Eye (tissue), 1 donor: ENCODE results near the gene CDT1.
"Not testable (repeated sequence)": the region's sequence is repeated elsewhere in the genome, so short reads cannot be mapped to it uniquely, and the experiment has no call there.

ENCODE experiments used
- DNase-seq: peaks from one replicate; pipeline ENCODE4 v3.0.0-alpha.2; 2015

The CDT1 gene

DNA sequence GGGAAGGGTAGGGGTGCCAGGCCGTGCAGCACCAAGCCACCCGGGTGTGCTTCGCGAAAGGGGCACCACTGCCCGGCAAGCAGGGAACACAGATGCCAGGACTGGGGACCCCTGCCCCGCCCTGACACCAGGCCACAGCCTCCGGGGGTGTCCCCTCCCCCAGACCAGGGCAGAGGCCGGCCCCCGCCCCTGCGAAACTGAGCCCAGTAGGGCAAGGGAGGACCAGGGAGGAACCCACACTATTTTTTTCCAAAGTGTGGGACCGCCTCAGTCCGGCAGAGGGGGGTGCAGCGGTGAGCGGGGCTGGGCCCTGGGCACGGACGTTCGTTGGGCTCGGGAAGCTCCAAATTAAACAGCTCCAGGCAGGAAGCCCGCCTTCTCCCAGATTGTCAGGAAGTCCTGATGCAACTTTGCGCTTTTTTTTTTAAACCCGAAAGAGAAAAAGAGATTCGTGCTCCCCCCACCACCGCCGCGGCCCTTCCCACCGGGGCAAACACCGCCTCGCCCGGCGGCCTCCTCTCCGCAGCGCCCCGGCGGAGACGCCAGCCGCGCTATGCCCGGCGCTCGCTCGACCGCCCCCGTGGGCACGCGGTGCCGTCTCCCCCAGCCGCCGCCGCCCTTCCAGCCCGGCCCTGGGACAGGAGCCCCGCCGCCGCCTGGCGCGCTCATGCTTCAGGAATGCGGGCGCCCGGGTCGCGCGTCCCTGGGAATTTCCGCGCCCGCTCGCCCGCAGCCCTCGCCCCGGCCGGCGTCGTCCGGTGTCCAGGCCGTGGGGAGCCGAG lies 19.3 kb upstream of the CDT1 start:
- peak; percentile 80 for DNase-seq

DNA sequence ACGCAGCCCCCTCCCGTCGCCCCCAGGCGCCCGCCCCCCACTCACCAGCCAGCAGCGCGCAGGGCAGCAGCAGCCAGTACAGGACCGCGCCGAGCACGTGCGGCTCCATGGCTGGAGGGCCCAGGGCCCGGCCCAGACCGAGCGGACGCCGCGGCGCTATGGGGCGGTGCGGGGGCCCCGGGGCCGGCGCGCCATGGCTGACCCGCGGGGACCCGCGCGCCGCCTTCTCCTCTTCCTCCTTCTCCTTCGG lies 18.8 kb upstream of the CDT1 start:
- DNase-seq = no peak

DNA sequence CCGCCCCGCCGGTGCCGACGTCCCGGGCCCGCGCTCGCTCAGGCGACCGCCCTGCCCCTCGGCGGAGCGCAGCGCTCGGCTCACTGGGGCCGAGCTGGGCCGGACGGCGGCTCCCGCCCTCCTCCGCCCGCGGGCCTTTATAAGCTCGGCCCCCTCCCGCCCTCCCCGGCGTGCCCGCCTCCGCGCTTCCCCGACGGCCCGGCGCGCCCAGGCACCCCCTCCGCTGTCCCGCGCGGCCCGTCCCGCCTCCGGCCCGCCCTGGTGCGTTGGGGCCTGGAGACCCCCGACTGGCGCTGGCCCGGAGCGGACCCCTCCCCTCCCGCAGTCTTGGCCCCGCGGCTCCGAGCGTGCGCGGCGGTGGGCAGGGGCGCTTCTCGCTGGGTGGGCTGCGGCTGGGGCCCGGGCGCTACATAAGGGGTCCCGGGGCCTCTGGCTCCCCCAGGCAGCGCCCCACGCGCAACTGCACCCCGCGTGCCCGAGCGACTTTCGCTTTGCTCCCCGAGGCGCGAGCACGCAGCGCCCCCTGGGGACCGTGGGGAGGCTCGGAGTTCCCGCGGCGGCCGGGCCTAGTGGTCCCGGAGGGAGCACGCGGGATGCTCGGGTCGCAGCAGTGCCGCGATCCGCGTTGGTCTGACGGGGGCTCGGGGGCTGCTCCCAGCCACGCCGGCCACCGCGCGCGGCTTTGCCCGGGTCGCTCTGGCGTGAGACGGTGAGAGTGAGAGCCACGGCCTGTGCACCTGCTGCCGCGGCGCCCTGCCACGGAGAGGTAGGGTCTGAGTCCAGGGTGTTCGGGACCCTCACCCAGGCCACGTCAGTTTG lies 18.3 kb upstream of the CDT1 start, which contains the start of gene PIEZO1:
Gene PIEZO1 (minus strand): TSS at position 115 of the 819 bp plus-strand sequence. CDS start 256 bp downstream, outside the sequence.
- peak; percentile 75 for DNase-seq

DNA sequence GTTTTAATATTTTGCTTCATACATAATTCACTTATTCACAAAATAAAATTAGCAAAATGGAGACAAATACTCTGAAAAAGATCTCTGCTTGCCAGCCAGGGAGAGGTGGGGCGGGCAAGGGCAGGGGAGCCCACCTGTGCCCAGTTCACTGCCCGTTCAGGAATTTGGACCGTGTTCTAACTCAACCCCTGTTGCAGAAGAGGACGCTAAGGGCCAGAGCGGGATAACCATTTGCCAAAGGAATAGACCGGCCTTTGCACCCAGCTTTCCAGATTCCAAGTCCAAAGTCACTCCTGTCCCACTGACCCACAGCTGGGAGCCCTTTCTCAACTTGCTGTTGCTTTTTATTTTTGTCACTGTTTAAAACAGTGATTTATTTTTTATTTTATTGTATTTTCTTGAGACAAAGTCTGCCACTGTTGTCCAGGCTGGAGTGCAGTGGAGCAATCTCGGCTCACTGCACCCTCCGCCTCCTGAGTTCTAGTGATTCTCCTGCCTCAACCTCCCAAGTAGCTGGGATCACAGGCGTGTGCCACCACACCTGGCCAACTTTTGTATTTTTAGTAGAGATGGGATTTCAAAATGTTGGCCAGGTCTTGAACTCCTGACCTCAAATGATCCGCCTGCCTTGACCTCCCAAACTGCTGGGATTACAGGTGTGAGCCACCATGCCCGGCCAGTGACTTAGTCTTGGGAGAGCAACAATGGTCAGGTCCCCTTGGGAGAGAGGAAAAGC lies 15.8 kb upstream of the CDT1 start:
- DNase-seq = no peak

DNA sequence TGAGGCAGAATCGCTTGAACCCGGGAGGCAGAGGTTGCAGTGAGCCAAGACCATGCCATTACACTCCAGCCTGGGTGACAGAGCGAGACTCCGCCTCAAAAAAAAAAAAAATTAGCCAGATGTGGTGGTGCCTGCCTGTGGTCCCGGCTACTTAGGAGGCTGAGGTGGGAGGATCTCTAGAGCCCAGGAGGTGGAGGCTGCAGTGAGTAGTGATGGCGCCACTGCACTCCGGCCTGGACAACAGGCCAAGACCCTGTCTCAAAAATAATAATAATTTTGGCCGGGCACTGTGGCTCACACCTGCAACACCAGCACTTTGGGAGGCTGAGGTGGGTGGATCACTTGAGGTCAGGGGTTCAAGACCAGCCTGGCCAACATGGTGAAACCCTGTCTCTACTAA lies 14.8 kb upstream of the CDT1 start:
- DNase-seq = not testable (repeated sequence)

DNA sequence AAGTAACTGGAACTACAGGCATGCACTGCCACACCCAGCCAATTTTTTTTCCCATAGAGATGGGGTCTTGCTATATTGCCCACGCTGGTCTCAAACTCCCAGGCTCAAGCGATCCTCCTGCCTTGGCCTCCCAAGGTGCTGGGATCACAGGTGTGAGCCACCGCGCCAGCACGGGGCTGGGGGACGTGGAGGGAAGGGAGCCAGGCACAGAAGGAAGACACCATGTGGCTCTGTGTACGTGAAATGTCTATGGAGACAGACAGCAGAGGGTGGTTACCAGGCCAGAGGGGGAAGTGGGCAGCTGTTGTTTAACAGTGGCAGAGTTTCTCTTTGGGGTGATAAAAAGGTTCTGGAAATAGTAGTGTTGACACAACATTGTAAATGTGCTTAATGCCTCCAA lies 14.0 kb upstream of the CDT1 start:
- DNase-seq = no peak

DNA sequence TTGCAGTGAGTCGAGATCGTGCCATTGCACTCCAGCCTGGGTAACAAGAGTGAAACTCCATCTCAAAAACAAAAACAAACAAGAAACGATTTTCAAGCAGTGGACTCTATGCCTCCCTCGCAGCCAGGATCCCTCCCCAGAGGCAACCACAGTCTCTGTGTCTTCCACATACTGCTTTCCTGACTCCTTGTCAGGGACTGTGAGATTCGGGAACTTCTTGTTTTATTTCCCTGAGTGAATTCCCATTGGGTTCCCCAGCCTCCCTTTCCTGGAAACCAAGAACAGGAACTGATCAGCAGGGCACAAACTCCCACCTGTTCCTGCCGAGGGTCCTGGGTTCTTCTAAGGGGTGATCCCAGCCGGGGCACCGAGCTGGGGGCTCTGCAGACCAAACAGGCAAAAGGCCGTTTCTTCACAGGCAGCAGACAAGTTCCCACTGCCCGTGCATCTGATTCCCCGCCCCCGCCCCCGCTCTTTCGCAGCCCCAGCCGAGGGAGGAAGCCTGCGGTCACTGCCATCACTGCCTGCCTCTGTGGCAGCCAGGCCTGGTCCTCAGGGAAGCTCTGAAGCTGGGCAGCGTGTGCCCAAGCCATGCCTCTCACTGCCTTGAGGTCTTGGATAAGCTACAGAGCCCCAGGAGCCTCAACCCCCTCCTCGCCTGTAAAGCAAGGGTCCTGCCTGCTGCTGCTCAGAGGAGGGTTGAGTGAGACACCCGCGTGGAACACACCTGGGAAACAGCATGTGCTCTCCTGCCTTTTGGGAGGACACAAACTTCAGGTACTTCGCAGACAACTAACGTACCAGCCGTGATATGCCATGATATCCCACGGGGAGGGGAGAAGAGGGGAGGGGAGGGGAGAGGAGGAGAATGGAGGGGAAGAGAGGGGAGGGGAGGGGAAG lies 13.0 kb upstream of the CDT1 start:
- DNase-seq = no peak

DNA sequence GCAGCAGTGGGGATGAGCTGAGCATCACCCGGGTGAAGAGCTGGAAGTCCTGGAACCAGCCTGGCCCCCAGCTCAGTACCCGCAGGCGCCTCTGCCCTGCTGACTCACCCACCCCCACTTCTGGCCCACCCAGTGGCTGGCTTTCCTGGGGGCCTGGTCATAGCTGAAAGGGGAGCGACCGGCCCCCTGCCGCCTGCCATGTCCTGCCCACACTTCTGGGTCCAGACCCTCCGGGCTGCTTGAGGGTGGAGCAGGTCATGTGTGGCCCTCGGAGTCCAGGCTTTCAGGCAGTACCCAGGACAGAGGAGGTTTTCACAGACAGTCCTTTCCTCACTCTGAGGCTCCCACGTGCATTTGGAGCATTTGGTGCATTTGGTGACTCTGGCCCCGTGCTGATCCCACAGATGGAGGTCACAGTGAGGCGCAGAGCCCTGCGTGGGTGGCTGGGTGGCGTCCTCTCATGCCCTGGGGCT lies 11.5 kb upstream of the CDT1 start:
- no peak for DNase-seq

DNA sequence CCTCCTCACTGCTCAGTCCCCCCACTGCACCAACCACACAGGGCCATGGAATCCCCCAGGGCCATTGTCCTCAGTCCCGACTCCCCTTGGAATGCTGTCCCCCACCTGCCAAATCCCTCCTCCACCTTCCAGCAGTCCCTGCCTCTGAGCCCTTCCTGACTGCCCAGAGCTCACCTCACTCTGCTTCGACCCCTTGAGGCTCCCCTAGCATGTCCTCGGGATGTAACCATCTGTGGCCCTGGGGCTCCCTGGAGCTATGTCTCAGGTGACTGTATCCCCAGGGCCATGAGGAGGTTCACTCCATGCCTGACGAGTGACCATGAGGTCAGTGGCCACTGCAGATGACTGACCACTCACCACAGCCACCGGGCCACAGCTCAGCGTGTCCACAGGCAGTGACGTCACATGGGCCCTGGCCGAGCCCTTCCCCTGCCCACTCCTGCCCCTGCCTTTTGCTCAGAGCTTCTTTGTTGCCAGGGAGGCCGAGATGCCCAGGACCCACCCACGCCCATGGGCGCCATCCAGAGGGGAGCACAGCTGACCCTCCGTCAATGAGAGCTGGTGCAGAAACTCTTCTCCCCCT lies 10.8 kb upstream of the CDT1 start:
- DNase-seq = no peak

DNA sequence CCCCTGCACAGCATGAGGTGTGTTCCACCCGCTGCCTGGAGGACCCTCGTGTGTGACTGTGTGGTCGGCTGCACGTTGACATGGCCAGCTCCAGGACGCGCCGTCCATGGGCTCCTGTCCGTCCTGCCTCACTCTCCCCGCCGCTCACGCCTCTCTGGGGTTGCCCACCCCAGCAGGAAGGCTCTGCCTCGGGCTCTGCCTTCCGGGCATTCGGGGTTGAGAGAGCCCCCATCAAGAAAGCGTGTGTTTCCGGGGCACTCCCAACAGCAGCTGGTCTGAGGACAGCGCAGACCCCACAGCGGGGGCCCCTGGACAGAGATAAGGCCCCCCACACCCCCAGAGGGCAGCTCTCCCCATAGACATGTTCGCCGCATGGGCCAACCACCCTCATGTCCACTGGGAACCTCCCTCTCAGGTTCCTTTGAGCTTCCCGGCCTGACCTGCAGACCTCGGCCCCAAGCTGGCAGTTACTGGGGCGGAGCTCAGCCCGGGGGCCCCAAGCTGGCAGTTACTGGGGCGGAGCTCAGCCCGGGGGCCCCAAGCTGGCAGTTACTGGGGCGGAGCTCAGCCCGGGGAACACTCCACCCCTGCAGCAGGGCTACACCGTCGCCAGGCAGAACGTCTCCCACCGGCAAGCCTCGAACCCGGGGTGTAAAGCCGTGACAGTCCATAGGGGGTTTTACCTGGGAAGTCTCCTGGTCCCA lies 10.2 kb upstream of the CDT1 start:
- no peak for DNase-seq

DNA sequence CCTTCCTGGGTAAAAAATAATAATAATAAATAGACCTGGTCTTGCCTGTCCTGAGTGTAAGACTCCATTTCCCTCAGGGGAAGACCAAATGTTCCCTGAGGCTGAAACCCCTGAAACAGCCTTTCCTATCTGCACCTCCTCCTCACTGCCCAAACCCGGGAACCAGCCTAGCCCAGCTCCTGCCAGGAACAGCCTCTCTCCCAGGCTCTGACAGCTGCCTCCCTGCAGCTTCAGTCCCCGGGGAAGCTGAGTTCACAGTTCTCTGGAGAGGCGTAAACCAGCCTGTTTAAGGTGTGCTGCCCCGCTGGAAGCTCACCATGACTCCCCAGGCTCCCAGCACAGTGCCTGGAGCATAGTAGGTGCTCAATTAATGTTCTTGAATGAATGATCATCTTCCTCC lies 7.3 kb upstream of the CDT1 start:
- no peak for DNase-seq

DNA sequence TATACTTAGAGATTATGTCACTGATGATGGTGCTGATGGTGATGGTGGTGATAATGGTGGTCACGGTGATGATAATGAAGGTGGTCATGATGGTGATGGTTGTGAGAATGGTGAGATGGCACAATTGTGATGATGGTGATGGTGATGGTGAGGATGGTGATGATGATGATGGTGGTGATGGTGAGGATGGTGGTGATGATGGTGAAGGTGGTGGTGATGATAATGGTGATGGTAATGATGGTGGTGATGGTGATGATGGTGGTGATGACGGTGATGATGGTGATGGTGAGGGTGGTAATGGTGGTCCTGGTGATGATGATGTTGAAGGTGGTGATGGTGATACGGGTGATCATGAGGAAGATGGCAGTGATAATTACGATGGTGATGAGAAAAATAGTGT lies 5.5 kb upstream of the CDT1 start:
- DNase-seq = no peak

DNA sequence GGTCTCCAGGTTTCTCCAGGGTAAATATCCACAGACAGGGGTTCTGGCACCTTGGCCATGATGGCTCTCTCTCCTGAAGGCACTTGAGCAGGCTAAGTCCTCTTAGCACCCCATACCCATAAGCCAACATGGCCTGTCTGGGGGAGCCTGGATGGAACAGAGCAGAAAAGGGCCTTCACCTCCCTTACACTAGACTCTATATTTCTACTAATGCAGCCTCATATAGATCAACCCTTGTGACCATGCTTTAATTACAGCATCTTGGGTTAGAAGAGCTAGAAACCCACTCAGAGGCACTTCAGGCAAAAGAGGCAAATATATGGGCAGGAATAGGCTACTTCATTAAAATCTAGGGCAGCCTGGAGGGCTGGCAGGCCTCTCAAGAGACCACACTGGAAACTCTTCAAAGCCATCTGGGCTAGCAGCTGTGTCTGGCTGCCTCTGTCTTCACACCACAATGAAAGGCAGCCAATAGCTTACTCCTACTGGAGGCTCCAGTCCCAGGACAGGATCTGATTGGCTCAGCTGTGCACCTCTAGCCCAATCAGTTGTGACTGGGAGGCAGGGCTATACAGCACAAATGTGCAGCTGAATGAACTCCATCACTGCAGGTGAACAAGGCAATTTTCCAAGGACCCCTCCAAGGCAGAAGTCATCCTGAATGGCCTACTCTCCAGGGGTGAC lies 4.7 kb upstream of the CDT1 start:
- no peak for DNase-seq

DNA sequence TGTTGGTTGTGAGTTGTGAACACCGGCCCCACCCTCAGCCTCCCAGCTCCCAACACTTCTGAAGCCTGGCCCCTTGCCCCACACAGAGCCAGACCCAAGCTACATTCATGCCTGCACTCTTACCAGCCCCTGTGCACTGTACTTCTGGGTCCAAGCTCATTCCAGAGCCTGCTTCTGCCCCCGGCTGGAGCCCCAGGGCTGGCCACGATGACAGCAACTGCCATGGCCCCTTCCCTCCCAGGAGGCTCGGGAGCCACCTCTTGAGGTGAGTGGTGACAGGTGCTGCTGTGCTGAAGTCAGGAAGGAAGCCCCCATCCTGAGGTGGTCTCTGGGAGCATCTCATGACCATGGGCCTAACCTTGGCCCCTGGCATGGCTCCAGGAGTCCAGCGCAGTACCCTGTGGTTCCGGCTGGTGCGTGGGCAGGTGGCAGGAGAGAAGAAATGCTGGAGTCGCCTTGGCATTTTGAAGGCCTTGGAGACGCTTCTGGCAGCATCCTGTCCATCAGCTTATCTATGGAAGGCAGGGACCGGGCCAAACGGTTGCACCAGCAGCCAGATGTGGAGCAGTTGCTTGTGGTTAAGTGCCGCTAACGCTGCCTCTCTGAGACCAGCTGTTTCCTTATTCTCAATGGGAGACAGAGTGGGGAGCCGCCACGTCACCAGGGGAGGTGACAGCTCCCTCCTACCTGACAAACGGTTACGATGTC lies 3.9 kb upstream of the CDT1 start:
- no peak for DNase-seq

DNA sequence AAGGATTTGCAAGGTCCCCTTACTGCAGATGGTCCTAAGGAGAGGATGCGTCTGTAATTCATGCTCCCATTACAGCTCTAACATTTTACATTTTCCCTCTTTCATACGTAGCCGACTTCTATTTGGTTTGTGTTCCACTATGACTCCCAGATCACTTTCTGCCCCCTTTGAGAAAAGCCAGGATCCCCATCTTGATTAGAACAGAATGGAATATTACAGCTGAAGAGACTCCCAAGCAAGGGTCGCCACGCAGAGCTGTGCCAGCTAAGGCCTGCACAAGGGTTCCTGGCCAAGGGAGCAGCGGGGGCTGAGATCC lies 3.4 kb upstream of the CDT1 start:
- DNase-seq = no peak

DNA sequence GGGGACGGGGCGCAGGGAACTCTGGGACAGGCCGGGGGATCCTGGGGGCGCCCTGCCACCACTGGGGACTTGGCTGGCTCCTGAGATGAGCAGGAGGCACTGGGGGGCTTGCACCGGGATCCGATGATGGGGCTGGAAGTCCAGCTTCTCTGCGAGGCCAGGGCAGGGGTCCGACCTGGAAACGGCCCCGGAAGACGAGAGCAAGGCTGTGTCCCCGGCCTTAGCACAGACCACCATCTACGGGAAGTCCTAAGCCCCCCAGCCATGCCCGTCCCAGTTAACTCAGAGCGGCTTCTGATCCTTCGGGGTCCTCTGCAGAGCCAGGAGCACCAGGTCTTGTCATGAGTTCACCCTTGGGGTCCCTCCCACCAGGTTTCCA lies 573 bp downstream of the CDT1 start:
- no peak for DNase-seq

DNA sequence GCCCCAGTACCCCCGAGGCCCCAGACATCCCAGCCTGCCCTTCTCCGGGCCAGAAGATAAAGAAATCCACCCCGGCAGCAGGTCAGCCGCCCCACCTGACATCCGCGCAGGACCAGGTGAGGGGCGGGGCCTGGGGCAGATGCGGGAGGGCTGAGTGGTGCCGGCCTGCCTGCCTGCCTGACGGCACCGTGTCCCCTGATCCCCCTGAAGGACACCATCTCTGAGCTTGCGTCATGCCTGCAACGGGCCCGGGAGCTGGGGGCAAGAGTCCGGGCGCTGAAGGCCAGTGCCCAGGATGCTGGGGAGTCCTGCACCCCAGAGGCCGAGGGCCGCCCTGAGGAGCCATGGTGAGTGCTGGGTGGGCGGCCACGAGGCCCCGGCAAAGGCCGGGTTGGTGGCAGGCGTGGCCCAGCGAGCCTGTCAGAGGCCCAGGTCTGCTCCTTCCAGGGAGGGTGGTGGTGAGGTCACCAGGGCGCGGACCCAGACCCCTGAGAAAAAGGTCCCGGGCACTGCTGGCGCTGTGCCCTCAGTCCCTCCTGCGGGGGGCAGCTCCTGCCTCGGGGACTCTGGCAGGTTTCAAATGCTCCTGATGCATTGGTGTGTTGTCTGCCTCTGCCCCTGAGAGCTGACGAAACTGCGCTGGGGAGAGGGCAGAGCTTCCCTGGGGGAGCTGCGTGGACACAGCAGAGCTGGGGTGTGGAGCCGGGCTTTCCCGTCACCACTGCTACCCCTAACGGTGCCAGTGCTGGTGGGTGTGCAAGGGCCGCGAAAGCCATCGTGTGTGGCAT lies 1.2 kb downstream of the CDT1 start:
- DNase-seq = no peak

DNA sequence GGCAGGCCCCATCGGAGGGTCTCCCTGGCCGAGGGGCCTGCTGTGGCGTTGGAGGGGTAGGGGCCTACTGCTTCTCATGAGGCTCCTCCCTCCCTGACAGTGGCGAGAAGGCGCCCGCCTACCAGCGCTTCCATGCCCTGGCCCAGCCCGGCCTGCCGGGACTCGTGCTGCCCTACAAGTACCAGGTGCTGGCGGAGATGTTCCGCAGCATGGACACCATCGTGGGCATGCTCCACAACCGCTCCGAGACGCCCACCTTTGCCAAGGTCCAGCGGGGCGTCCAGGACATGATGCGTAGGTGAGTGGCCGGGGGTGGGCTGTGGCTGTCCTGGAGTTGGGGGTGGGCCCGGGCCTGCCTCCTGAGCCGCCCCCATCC lies 1.7 kb downstream of the CDT1 start:
- DNase-seq = no peak

DNA sequence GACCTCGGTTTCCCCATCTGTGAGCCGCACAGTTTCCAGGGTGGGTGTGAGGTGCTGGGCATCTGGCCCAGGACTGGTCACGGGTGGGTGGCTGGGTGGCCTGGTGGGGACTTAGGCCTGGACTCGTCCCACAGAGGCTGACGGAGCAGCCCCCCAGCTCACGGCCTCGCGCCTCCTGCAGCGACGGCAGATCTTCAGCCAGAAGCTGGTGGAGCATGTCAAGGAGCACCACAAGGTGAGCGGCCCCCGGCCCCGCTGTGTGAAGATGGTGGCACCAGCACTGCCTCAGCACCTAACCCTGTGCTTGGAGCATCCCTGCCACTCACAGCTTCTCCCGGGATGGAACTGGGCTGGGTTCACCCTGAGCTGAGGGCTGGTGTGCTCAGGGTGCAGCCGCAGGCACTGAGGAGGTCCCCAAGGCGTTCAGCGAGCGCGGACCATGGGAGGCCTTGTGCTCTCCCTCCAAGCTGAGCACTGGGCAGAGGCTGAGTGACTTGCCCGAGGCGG lies 2.4 kb downstream of the CDT1 start:
- no peak for DNase-seq
